22Rv1 (cell line): ENCODE results near the gene GOLGA3.

ENCODE experiments used
- CTCF ChIP-seq: fragments of 450-650 bp; IDR thresholded peaks from 2 replicates; pipeline ENCODE4 v1.5.1; 2017; ENCODE audit warnings: mild to moderate bottlenecking
- ZFX ChIP-seq: fragments of 450-650 bp; IDR thresholded peaks from 2 replicates; pipeline ENCODE4 v1.6.1; 2017; ENCODE audit warnings: antibody characterized with exemption, borderline replicate concordance

DNA sequence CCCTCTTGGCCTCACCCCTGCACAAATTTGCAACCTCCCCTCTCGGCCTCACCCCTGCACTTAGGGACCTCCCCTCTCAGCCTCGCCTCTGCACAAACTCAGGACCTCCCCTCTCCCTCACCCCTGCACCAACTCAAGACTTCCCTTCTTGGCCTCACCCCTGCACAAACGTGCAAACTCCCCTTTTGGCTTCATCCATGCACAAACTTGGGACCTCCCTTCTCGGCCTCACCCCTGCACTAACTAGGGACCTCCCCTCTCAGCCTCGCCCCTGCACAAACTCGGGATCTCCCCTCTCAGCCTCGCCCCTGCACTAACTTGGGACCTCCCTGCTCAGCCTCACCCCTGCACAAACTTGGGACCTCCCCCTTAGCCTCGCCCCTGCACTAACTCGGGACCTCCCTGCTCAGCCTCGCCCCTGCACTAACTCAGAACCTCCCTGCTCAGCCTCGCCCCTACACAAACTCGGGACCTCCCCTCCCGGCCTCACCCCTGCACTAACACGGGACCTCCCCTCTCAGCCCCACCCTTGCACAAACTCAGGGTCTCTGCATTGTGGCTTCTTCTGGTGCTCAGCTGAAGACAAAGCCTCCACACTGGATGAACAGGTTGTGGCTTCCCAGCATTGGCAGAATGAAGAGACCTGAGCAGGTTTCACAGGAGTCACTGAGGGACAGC lies 11.0 kb upstream of the GOLGA3 start:
- no peak for TF ChIP-seq CTCF
- TF ChIP-seq ZFX: no peak
